Keratinocyte (primary cell): ENCODE results near the gene ABAT. TPM values are rescaled to one million over a fixed set of nuclear protein-coding genes. Genes with fewer than 3 reads are reported as not detected.

Experiments
- DNase-seq: peaks from one replicate; pipeline ENCODE4 v3.0.0-alpha.2; 2011; ENCODE audit warnings: low read depth, missing footprints, low spot score
- FAIRE-seq: peaks from 2 replicates; lab custom pipeline; 2011; peaks lifted over from hg19 to GRCh38; lab: Jason Lieb, UNC
- H2AFZ ChIP-seq: 2 replicates; pipeline ENCODE4 v1.6.0; 2012; ENCODE audit warnings: low read length, control low read depth, inconsistent platforms; ENCODE audit not compliant: control insufficient read depth
- H3K27ac ChIP-seq: 2 replicates; pipeline ENCODE4 v1.5.1; 2011; ENCODE audit warnings: low read length; ENCODE audit not compliant: control insufficient read depth, insufficient read depth
- H3K27me3 ChIP-seq: 3 replicates; pipeline ENCODE4 v1.6.0; 2011; ENCODE audit warnings: low read length; ENCODE audit not compliant: control insufficient read depth, insufficient read depth; ENCODE audit errors: extremely low read depth
- H3K36me3 ChIP-seq, 2 experiments: 2 replicates in 1 of 2; 3 replicates in 1 of 2; pipeline ENCODE4 v1.5.1; 2011; ENCODE audit warnings: low read length in 2 of 2, mild to moderate bottlenecking in 1 of 2; ENCODE audit not compliant: control insufficient read depth in 2 of 2, insufficient read depth in 2 of 2; ENCODE audit errors: extremely low read depth in 1 of 2
- H3K4me1 ChIP-seq: 3 replicates; pipeline ENCODE4 v1.5.1; 2011; ENCODE audit warnings: low read length; ENCODE audit not compliant: control insufficient read depth, insufficient read depth; ENCODE audit errors: extremely low read depth
- H3K4me2 ChIP-seq: 3 replicates; pipeline ENCODE4 v1.6.0; 2011; ENCODE audit warnings: low read depth, low read length; ENCODE audit not compliant: control insufficient read depth, insufficient read depth; ENCODE audit errors: extremely low read depth
- H3K4me3 ChIP-seq, 3 experiments: fragments of 200-600 bp in 1 of 3; sonication (generic) in 1 of 3; 2 replicates in 2 of 3; 3 replicates in 1 of 3; pipeline ENCODE4 v1.5.1; 2011 to 2016; ENCODE audit warnings: low read length in 3 of 3, mild to moderate bottlenecking in 3 of 3, control low read depth in 2 of 3, inconsistent platforms in 1 of 3, low read depth in 1 of 3, mixed read lengths in 1 of 3, mixed run types in 1 of 3, moderate library complexity in 1 of 3; ENCODE audit not compliant: control insufficient read depth in 2 of 3, insufficient read depth in 2 of 3; ENCODE audit errors: extremely low read depth in 1 of 3
- H3K79me2 ChIP-seq: 2 replicates; pipeline ENCODE4 v1.6.0; 2012; ENCODE audit warnings: low read length; ENCODE audit not compliant: control insufficient read depth, insufficient read depth
- H3K9ac ChIP-seq: 3 replicates; pipeline ENCODE4 v1.6.0; 2011; ENCODE audit warnings: low read length; ENCODE audit not compliant: control insufficient read depth, insufficient read depth; ENCODE audit errors: extremely low read depth
- H3K9me1 ChIP-seq: 3 replicates; pipeline ENCODE4 v1.6.0; 2011; ENCODE audit warnings: low read length; ENCODE audit not compliant: control insufficient read depth, insufficient read depth; ENCODE audit errors: extremely low read depth
- H3K9me3 ChIP-seq: 2 replicates; pipeline ENCODE4 v1.5.1; 2012; ENCODE audit warnings: low read depth, low read length; ENCODE audit not compliant: control insufficient read depth
- H4K20me1 ChIP-seq: 3 replicates; pipeline ENCODE4 v1.6.0; 2011; ENCODE audit warnings: low read length; ENCODE audit not compliant: control insufficient read depth, insufficient read depth; ENCODE audit errors: extremely low read depth
- CTCF ChIP-seq, 3 experiments: IDR thresholded peaks in 1 of 3; conservative IDR thresholded peaks in 1 of 3; optimal IDR thresholded peaks in 1 of 3; 2 replicates in 2 of 3; 3 replicates in 1 of 3; pipeline versions ENCODE3 to v1.5.1; 2011; ENCODE audit warnings: low read length in 3 of 3, mild to moderate bottlenecking in 3 of 3, moderate library complexity in 2 of 3, control low read depth in 1 of 3, inconsistent platforms in 1 of 3; ENCODE audit not compliant: insufficient read depth in 2 of 3; ENCODE audit errors: extremely low read depth in 1 of 3
- EZH2 ChIP-seq: IDR thresholded peaks from one replicate; pipeline ENCODE4 v1.6.1; 2012; ENCODE audit warnings: inconsistent platforms, mild to moderate bottlenecking, low read length, moderate library complexity
- dilution Hi-C: fragments of 300-500 bp; cut with MboI; formaldehyde crosslinking; loops from one replicate; pipeline ENCODE4 v1.7.0; 2020; ENCODE audit warnings: low sequenced_read_pairs; ENCODE audit not compliant: extremely low pct_ligation_motif_present
- polyA plus RNA-seq, 5 experiments: library from polyadenylated mRNA; depleted of rRNA in 3 of 5; stranded (reverse) in 3 of 5; stranded (forward) in 1 of 5; unstranded in 1 of 5; fragments of >200 nt; gene quantifications; 1 replicate in 1 of 5; 2 replicates in 3 of 5; 3 replicates in 1 of 5; pipeline versions ENCODE4 v1.2.1 to v1.2.3, GENCODE V29; 2011 to 2012; ENCODE audit warnings: missing spikeins in 2 of 5, low read depth in 1 of 5, low replicate concordance in 1 of 5

ABAT gene
- polyA plus RNA-seq, 1 donor (not counting 4 experiments of a cell fraction or from before 2014, with no cell fraction given) = 13.7 TPM

- no peaks in the 10 kb centered on the region for H4K20me1 ChIP-seq
- DNase-seq = peak; percentile 56
- TF ChIP-seq EZH2 (no peak), CTCF (optimal IDR thresholded peaks at IDR 0.05 in 1 of 3, IDR thresholded peaks at IDR 0.05 in 1 of 3, conservative IDR thresholded peaks at IDR 0.05 in 1 of 3; ENCODE audit: extremely low read depth in 1 of 3, insufficient read depth in 2 of 3, low read length in 3 of 3) (no peak)
- no peak overlapping the region for H2AFZ ChIP-seq
- H3K36me3 ChIP-seq = peaks cover 4 to 5% of the 10 kb centered on the region in 2 experiments
- peaks cover 6% of the 10 kb centered on the region for H3K4me1 ChIP-seq
- H3K9me1 ChIP-seq = no peaks in the 10 kb centered on the region
- H3K9me3 ChIP-seq = no peaks in the 10 kb centered on the region
- H3K79me2 ChIP-seq = no peaks in the 10 kb centered on the region
- no peak overlapping the region for H3K9ac ChIP-seq
- H3K4me3 ChIP-seq = no peak overlapping the region
- dilution Hi-C loops = no loop called here
- H3K4me2 ChIP-seq = peak overlapping the region; percentile 39
- no peak overlapping the region for H3K27ac ChIP-seq
- FAIRE-seq = peak; percentile 41
- no peaks in the 10 kb centered on the region for H3K27me3 ChIP-seq
Observed at GRCh38 chr16:8776129-8776584, 101.7 kb downstream of the ABAT start.

- dilution Hi-C loops = no loop called here
- no peak for FAIRE-seq
- TF ChIP-seq EZH2 = no peak
- no peak for TF ChIP-seq CTCF (optimal IDR thresholded peaks at IDR 0.05 in 1 of 3, IDR thresholded peaks at IDR 0.05 in 1 of 3, conservative IDR thresholded peaks at IDR 0.05 in 1 of 3; ENCODE audit: extremely low read depth in 1 of 3, insufficient read depth in 2 of 3, low read length in 3 of 3)
Observed at GRCh38 chr16:8777217-8777616, 102.8 kb downstream of the ABAT start.

More at GRCh38 chr16:8777217-8777616, 102.8 kb downstream of the ABAT start:
- H3K4me1 ChIP-seq = peaks cover 6% of the 10 kb centered on the region
- no peak for DNase-seq
- H3K27ac ChIP-seq = no peak overlapping the region
- no peak overlapping the region for H3K9ac ChIP-seq
- H4K20me1 ChIP-seq = no peaks in the 10 kb centered on the region
- H3K4me2 ChIP-seq = no peak overlapping the region
- H2AFZ ChIP-seq = no peak overlapping the region
- no peaks in the 10 kb centered on the region for H3K27me3 ChIP-seq
- no peak overlapping the region for H3K4me3 ChIP-seq
- no peaks in the 10 kb centered on the region for H3K79me2 ChIP-seq
- H3K36me3 ChIP-seq = peaks cover 4 to 5% of the 10 kb centered on the region in 2 experiments
- H3K9me3 ChIP-seq = no peaks in the 10 kb centered on the region
- H3K9me1 ChIP-seq = no peaks in the 10 kb centered on the region
